ENCODE results near the gene FANCC. TPM values are rescaled to one million over a fixed set of nuclear protein-coding genes. Genes with fewer than 3 reads are reported as not detected.

The FANCC gene
- total and polyA plus RNA-seq, 2 of the 8 experiments (the other 6 are each of a cell fraction or from before 2014, with no cell fraction given) = 7.8 to 15.2 TPM

DNA sequence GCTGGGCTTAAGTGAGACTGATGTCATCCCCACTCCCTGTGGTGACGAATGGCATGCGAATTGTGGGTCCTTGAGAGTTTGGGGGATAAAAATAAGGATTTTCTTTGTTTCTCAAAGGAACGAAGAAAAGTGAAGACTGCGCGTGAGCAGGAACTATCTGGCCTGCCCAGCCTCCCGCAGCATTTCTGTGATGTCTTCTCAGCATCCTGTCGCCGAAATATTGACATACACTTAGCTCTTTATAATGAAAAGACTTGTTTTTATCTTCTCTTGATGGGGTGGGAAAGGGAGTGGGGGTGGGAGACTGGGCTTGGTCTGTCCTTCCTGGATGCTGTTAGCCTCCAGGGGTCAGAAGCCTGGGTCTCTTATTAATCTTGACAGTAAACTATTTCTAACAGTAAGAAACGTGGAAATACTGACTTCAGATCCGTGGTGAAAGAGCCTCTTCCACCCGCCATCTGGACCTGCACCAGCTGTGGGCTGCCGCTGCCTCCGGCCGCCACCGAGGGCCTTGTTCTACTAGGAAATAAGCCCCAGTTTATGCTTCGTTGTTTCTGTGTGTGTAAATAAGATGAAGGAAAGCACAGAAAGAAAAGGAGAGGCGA is 239.6 kb downstream of the FANCC start:
- no peak overlapping the region for H3K56ac ChIP-seq (replicated peaks; ENCODE audit: insufficient read length, low read depth, low read length)
- no peaks in the 10 kb centered on the region for H3K9me3 ChIP-seq (ENCODE audit: insufficient read depth in 2 of 2, low read depth in 1 of 2, low read length in 1 of 2)
- TF ChIP-seq POU5F1 (IDR thresholded peaks at IDR 0.05; ENCODE audit: low read depth, low read length) (no peak), SIX5 (IDR thresholded peaks at IDR 0.05; ENCODE audit: low read depth, low read length) (no peak), CREB1 (IDR thresholded peaks at IDR 0.05) (no peak), CEBPB (IDR thresholded peaks at IDR 0.05; ENCODE audit: low read depth, low read length) (no peak), KDM1A (IDR thresholded peaks at IDR 0.05; ENCODE audit: borderline replicate concordance, low read length) (no peak), KDM4A (IDR thresholded peaks at IDR 0.05; ENCODE audit: low read depth, low read length, severe bottlenecking) (no peak)
- WGBS, 2 experiments (ENCODE audit: extremely low coverage in 1 of 2, insufficient coverage in 1 of 2, insufficient read length in 1 of 2, insufficient replicate concordance in 2 of 2, low coverage in 1 of 2, low lambda C conversion rate in 2 of 2, missing lambda C conversion rate in 1 of 2) = 80% methylated on average over 17 of the region's 17 CpGs; no CpG with 5 or more reads in 1 of the 2 experiments
- H3K4me3 ChIP-seq (ENCODE audit: extremely low read depth in 1 of 4, insufficient read depth in 2 of 4, low read depth in 3 of 4, low read length in 4 of 4) = no peak overlapping the region
- no peak overlapping the region for H2AFZ ChIP-seq (ENCODE audit: low read length)
- no peak overlapping the region for H2BK20ac ChIP-seq (ENCODE audit: low read length)
- no peaks in the 10 kb centered on the region; the same call in 1 of the 2 replicates for H3K23me2 ChIP-seq (ENCODE audit: low read depth, low read length)
- peaks cover 0 to 3% (median 0%) of the 10 kb centered on the region in 4 experiments; a peak in 1 of 8 replicates for H3K36me3 ChIP-seq (ENCODE audit: control insufficient read depth in 2 of 4, insufficient read depth in 4 of 4, low read length in 3 of 4)
- peaks cover 0 to 2% of the 10 kb centered on the region in 2 experiments for H4K20me1 ChIP-seq (replicated peaks in 1 of 2; ENCODE audit: control insufficient read depth in 1 of 2, insufficient read depth in 2 of 2, low read length in 2 of 2)
- no peaks in the 10 kb centered on the region for H3K27me3 ChIP-seq (replicated peaks in 1 of 4; ENCODE audit: control insufficient read depth in 3 of 4, extremely low read depth in 1 of 4, insufficient read depth in 3 of 4, low read length in 3 of 4)
- no peak overlapping the region for H3K4ac ChIP-seq (replicated peaks; ENCODE audit: insufficient read length, low read depth, low read length)
- CTCF ChIA-PET (ENCODE audit: partially characterized antibody) = interaction anchor here (0.8 to 1.2 kb wide), 4 partner anchors 15 to 295 kb away, joined by 3 to 8 read pairs (median 3); no protein-coding TSS in a partner anchor
- H2AK5ac ChIP-seq (ENCODE audit: low read depth, low read length) = no peak overlapping the region
- H3K18ac ChIP-seq (ENCODE audit: extremely low read depth, low read length) = no peak overlapping the region
- H2BK12ac ChIP-seq (ENCODE audit: low read depth, low read length) = no peak overlapping the region
- H2BK5ac ChIP-seq (ENCODE audit: low read depth, low read length) = no peak overlapping the region
- H3K9ac ChIP-seq (replicated peaks in 1 of 4; ENCODE audit: extremely low read depth in 1 of 4, low read depth in 3 of 4, low read length in 3 of 4) = no peak overlapping the region
- no peak overlapping the region for H4K5ac ChIP-seq (ENCODE audit: insufficient read length, low read depth, low read length)
- no peak overlapping the region for H2BK120ac ChIP-seq (replicated peaks; ENCODE audit: low read depth, low read length)
- H2BK15ac ChIP-seq (ENCODE audit: low read length) = no peak overlapping the region
- no peak overlapping the region for H3K27ac ChIP-seq (ENCODE audit: low read depth, low read length)
- no peak overlapping the region for H3K23ac ChIP-seq (ENCODE audit: insufficient read length)
- H3K79me1 ChIP-seq (ENCODE audit: low read depth, low read length) = no peaks in the 10 kb centered on the region; the same call in 1 of the 2 replicates
- H3K14ac ChIP-seq (ENCODE audit: insufficient read length) = no peak overlapping the region
- H3K79me2 ChIP-seq (ENCODE audit: control insufficient read depth in 1 of 2, insufficient read depth in 2 of 2, low read length in 2 of 2) = no peaks in the 10 kb centered on the region
- peaks cover 0 to 9% (median 2%) of the 10 kb centered on the region in 4 experiments; a peak in 3 of 7 replicates for H3K4me1 ChIP-seq (replicated peaks in 1 of 4; ENCODE audit: control insufficient read depth in 3 of 4, insufficient read depth in 4 of 4, low read length in 3 of 4)
- FAIRE-seq (no peak), DNase-seq (ENCODE audit: low read depth in 1 of 2, low spot score in 2 of 2) (no peak)
- no peak overlapping the region for H4K8ac ChIP-seq (ENCODE audit: extremely low read depth, insufficient read depth, low read length)
- H3K4me2 ChIP-seq (ENCODE audit: insufficient read depth in 1 of 2, low read depth in 2 of 2, low read length in 2 of 2) = no peak overlapping the region
- POLR2A ChIA-PET (ENCODE audit: partially characterized antibody) = no interaction called here
- H4K91ac ChIP-seq (replicated peaks; ENCODE audit: insufficient read length, low read length) = no peak overlapping the region
